ENCODE measurements around the gene MYO5C.

Gene MYO5C

DNA sequence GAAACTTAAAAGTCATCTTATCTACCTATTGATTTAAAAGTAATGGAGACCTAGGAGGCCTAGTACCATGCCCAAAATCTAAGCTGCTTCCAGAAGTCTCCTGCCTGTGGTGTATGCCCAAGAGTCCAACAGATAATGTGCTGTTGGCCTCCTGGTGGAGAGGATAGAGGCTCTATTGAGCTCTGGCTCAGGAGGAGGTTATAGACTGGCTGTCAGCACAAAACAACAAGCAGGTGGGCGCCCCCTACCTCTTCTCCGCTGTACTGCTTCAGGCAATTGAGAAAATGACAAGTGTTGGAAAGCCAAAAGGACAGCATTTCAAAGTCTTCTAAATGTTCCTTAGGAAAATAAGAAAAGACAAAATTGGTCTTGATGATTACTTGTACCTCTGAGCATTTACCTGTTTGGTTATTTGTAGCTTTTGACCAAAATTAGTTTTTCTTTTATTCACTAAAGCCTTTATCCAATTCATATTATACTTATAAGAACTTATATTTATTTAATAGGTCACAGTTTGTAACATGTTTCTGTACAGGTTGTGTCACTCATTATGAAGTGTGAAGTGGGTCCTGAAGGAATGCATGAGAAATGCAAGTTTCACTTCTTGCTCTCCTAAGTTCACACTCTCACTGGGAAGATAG, 87.2 kb downstream of the MYO5C start:
- peak; percentile 21 to 81 (median 57) for DNase-seq

DNA sequence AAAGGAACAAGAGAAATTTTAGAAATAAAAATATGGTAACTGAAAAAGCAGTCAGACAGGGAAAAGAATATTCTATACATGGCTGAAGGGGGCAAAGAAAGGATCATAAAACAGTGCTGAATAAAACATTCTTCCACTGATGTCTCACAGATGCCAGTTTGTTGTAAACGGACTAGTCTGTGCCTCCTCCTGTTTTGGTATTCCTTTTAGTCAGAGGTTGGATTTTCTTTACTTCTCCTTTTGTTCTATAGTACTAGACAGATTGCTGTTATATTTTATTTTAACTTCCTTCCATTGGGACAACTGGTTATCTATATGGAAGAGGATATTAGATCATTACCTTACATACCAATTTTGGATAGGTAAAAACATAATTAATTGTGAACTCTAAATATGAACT, 88.4 kb downstream of the MYO5C start:
- no peak for DNase-seq

DNA sequence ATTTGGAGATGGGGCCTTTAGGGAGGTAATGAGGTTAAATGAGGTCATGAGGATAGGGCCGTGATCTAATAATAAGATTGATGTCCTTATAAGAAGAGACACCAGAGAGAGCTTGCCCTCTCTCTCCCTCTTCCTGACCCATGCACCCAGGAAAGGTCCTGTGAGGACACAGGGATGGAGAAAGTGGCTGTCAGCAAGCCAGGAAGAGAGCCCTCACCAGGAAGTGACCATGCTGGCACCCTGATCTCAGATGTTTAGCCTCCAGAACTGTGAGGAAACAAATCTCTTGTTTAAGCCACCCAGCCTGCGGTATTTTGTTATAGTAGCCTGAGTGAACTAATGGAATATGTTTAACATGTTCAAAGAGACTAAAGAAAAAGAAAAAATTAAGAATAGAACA, 89.2 kb downstream of the MYO5C start:
- DNase-seq, result no peak

DNA sequence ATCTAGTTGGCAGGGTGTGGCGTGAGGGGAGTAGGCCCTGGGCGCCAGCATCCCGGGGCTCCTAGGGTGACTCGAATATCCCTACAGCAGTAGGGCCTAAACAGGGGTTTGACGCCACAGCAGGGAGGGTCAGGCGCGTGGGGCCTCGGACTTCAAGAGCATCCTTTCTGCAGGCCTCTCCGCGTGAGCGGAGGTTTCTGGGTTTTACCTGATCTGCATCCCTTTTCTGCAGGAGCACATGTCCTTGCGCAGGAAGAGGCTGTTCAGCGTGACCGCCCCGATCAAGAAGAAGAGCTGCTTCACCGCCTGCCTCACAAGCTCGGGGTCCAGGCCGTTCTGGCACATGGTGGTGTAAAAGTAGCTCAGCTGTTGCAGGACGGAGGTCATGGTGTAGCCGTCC, 90.9 kb downstream of the MYO5C start:
- DNase-seq, result no peak

DNA sequence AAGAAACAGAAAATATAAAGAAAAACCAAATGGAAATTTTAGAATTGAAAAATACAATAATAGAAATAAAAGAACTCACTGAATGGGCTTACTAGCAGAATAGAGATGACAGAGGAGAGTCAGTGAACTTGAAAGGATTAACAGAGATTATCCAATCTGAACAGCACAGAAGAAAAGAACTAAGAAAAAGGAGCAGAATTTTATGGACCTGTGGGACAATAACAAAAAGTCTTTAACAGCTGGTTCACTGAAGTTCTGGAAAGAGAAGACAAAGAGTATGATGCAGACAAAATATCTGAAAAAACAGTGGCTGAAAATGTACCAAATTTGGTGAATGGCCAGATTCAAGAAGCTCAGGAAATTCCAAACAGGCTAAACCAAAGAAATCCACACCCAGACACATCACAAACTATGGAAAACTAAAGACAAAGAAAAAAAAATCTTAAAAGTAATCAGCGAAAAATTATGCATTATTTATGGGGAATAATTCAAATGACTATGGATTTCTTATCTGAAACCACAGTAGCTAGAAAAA, 94.7 kb downstream of the MYO5C start:
- no peak for DNase-seq

DNA sequence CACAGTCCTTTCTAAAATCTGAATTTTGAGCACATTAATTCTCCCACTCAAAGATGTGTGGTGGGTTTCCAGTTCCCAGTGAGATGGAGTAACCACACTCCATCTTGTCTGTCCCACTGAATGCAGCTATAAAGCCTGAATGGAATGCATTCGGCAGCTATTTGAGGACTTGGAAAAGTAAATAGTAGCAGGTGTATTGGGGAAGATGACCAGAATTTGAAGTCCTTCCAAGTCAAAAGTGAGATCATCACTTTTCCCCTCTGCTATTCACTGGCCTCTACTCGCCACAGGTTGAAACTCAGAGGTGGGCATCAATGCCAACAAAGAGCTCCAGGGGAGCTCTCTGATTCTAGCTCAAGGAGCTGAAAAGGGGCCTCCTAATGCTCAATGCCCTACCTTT, 96.3 kb downstream of the MYO5C start:
- no peak for DNase-seq

DNA sequence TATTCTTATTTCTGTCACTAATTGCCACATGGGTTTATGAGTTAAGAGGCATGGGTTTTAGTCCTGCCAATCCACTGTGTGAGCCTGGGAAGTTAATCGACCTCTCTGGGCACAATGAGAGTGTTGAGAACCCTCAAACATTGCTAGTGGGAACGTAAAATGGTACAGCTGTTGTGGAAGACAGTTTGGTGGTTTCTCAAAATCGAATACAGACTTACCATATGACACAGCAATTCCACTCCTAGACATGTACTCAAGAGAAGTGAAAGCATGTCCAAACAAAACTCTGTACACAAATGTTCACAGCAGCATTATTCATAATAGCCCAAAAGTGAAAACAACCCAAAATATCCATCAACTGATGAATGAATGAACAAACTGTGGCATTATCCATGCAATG, 98.7 kb downstream of the MYO5C start:
- DNase-seq, result peak in 1 of 5 experiments; percentile 11

DNA sequence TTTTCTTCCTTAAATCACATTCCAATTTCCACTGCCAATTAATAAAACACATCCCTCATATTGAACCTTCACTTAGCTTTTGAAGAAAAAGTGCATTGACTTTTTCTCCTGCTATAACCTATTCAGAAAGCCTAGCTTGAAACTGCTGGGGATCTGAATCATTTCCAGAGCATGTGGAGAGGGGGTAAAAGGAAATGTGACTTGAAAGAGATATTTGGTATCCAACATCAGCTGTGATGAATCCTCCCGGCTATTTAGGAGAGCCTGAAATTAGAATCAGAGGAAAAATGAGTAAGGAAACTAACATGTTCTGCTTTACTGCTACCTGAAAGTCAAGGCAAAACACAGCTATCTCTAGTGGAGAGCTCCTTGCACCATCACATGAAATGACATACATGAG, 101.8 kb downstream of the MYO5C start:
- no peak for DNase-seq

DNA sequence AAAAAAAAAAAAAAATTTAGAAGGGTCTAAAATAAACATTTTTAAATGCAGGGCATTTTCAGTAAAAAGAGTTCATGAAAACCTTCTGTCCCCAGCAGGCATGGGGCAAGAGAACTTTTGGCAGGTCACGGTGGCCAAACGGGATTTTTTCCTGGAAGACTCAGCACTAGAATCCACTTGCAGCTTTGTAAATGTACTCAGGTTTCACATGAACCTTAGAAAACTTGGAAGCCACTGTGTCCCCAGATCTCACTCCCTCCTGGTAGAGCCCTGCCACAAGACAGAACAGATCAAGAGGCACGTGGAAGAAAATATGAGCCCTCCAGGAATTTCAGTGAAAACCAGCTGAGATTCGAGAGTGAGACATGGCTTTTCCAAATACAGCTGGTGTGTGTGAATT, 102.3 kb downstream of the MYO5C start:
- no peak for DNase-seq

DNA sequence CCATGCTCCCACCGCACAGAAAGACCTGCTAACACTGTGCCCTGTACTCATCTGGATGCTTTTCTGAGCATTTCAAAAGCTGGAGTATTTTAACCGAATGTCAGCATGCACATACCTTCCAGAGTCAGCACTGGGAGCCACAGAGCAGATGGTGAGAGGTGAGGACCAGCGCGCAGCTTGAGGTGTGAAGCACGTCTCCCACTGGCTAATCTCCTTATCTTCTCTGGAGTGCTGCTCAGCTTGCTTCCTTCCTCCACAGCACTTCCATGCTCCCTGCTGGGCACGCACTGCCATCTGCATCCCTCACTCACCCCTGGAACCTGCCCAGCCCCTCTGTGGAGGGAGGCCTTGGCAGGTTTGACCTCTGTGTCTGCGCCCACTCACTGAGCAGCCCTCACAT, 104.4 kb downstream of the MYO5C start, which contains the start of gene GNB5:
GNB5 (minus strand) TSS at position 186 of the 400 bp plus-strand sequence. CDS start 6,716 bp downstream, outside the sequence.
- no peak for DNase-seq

DNA sequence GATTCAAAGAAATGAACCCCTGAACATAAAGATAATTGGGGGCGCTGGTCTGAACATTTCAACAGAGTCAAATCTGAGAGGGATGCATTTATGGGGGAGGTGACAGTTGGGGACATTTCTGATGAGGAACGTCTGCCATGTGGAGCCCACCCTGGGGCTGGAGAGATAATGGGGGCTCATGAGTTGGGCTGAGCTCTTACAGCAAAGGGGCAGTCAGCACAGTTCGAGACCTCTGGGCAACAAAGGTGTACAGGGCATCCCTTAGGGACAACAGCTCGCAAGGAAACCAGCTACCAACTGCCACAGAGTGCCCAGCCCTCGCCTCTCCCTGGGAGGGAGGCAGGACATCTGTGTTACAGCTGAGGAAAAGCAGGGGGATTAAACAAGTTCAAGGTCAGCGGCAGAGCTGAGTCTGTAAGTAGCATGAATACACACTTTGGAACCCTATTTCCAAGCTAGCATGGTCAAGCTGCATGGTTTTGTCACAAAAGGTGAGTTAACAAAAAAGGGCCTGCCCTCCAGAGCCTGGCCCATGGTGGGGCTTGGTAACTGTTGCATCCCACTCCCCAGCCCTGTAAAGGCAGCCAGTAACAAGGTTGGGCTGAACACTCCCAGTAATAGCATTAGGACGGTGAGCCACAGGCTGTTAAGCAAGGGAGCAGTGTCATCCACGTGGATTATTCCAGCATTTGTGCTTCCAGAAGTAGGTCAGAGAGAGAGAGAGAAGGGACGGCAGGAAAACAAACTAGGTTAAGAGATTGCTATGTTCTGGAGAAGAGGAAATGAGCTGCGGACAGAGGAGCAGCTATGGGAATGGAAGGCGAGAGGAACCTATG, 108.7 kb downstream of the MYO5C start:
- no peak for DNase-seq

DNA sequence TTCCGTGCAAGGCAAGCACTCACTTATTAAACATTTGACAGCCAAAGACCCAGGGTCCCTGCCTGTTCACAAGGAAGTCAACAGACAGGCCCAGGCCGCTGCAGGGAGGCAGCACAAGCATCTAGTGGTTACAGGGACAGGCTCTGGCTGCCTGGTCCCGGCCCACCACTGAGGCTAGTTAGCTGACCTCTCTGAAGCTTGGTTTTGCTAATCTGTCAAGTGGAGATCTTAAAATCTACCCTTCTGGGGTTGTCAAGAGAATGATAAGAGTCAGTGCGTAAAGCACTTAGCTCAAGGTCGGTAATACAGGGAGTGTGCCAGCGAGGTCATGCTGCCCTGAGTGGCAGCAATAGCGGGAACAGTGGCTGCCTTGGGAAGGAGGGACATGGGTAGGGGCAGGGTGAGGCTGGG, 110.4 kb downstream of the MYO5C start:
- no peak for DNase-seq

DNA sequence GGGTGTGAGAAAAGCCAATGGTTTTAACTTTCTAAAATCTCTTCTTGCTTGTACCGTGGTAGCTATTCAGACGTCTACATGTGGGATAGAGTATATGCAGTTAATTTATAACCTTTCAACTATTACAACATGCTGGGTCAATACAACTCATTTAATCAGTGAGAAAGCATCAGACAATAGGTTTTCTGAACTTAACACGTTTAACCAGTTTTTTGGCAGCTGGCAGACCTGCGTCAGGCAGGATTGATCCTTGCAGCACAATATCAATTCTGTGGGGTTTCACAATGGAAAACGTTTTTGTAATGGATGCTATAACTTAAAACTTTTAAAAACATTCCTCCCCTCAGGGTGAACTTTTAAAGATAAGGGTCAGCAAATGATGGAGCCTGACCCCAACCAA, 110.9 kb downstream of the MYO5C start:
- no peak for DNase-seq

DNA sequence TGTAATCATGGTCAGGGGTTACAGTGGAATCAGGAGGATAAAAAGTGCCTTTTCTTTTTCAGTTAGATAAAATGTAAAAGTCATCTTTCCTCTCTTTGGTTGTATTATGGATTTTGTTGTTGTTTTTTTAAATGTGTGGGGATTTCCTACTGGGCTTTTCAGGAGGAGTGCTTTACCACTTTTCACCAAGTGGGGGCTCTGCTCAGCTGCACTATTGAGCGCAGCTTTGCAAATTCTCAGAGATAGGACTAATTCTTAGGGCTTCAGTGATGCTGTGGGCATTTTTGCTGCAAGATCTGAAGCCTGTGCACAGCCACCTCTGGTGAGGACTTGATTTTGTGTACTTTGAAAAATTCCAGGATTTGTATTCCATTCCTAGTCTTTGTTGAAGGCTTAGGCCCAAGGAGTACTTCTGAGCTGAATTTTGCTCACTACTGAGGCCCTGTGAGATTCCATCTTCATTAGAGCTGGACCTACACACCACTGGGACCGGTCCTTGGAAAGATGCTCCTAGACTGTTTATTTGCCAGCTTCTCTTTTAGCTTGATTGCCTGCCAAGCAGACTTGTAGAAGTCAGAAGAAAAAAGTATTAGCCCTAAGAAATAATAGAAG, 111.9 kb downstream of the MYO5C start:
- DNase-seq, result peak in 1 of 5 experiments; percentile 31

DNA sequence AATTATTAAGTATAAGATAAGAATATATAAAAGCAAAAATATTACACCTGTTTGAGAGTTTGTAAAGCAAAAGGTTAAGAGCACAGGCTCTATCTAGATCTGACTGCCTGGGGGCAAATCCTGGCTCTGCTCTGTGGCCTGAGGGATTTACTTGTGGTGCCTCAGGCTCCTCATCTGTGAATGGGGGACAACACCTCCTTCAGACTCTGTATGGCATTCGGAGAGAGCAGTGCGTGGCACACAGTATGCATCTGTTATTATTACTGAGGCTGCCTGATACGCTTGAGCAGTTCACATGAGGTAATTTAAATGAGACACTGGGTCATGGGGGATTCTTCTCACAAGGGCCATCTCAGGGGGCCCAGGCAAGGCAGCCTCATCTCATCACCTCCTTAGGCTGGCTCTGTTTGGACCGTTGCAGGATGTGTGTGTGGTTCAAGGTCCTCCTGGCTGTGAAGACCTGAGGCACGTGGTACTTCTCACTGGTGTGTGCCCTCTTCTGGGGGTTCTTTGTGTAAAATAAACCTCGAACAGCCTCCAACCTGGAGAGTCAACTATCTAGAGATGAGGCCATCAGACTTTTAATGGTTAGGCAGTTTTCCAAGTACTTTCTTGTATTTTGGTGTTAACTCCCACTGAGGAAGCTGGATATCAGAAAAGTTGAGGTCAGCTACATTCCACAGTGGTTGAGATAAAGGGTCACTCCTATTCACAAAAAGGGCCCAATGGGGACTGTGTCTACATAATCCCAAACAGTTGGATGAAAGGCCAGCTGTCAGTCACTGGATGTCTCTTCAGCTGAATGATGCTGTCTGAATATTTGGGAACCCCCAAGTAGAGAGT, 113.4 kb downstream of the MYO5C start:
- DNase-seq, result peak in 1 of 5 experiments; percentile 26

DNA sequence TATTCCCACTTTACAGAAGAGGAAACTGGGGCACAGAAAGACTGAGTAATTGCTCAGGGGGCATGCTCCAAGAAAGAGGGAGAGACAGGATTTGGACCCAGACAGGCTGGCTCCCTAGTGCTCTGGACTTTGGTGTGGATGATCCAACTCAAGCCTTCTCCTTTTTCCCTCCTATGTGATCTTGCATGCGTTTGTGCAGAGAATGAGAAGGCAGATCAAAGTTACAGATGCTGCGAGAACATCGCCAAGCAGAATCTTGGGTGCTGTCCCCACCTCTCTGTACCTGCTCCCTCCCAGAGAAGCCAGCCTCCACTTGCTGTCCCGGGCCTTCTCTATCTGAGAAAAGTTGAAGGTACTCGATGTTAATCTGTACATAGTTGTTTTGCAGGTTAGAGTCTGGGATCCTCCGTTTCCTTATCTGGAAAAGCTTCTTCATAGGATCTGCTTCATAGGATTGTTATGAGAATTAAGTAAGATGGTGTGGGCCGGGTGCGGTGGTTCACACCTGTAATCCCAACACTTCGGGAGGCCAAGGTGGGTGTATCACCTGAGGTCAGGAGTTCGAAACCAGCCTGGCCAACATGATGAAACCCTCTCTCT, 114.7 kb downstream of the MYO5C start:
- DNase-seq, result no peak

DNA sequence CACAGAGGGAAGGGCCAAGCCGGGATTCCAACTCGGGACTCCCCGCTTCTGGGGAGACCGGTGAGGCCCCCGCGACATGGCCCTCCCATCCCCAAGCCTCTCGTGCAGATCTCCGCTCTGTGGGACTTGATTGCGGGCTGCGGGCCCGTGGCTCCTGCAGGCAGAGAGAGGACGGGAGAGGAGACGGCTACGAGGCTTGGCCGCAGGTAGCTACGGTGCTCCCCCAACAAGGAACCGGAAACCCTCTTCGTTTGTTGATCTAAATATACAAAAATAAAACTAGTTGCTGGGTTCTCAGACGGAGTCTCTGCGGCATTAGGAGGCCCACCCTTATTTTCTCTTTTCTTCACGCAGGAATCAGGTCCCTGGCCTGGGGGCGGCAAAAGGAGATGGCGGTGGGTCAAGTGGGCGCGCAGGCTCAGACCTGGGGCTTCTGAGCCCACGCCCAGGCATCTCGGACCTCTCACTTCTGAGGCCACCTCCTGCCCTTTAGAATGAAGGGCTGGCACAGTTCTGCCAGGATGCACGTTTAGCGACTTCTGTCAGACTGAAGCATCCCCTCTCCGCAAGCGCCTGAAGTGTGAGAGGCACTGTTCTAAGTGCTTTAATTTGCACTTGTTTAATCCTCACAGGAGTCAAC, 115.3 kb downstream of the MYO5C start:
- peak in 4 of 5 experiments; percentile 18 to 79 (median 54) for DNase-seq

DNA sequence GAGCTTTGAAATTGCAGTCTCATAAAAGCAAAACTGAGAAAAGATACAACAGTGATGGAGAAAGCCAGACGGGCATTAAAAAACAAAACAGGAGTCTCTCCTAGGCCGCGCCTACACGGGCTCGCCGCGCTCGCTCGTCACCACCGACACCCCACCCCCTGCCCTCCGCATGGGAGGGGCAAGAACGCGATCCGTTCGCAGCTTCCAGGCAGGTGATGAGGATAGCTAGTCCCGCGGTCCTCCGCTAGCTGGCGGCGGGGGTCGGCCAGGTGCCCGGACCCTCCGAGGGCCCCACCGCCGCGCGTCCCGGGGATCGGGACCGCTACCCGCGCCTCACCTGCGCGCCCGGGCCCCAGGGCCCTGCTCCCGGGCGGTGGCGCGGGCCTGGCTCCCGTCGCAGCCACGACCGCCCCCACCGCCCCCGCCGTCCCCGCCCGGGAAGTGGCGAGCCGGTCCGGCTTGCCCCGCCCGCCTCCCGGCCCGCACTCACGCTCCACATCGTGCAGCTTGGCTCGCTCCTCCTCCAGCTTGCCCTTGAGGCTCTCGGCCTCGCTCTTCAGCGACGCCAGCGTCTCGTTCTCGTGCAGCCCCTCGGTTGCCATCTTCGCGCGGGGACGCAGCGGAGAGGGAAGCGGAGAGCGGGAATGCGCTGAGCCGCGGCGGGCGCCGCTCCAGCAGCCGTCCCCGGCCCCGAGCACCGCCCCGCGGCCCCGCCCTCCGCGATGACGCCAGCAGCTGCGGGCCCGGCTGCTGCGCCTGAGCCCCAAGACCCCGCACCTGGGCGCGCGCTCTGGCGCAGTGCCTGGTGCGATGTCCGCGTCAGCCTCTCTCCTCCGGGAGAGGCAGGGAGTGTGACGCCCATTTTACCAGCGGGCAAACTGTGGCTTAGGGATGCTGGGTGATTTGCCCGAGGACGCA, 116.1 kb downstream of the MYO5C start:
- peak; percentile 72 to 96 (median 84) for DNase-seq

DNA sequence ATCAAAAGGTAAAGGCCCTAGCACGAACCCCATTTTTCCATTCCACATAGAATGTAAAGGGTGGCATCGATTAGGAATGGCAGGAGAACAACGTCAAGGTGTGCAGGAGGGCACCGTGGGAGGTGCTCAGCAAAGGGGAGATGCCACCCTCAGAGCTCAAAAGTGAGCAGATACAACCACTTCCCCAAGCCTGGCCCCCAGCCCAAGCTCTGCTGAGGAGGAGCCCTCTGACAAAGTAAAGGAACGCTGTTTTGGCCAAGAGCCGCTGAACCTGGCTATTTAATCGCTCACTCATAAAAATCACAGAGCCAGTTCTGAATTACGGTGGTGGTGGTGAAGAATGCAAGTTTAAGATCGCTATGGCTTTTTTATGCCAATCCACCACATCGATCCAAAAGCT, 116.8 kb downstream of the MYO5C start:
- peak in 1 of 5 experiments; percentile 15 for DNase-seq

DNA sequence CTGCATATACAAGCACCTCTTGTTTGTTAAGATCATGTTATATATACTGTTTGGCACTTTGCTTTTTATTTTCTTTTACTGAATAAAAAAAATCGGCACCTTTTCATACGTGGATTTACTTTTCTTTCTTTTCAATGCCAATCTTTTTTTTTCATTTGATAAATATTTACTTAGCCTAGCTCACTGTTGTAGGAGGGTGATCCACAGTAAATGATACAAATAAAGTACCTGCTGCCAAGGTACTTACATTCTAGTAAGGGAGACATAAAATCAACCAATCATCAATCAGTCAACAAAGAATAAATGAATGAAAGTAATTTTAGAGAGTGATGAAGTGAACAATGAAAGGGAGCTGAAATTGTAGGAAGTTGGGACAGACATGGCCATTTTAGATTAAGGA, 122.7 kb downstream of the MYO5C start:
- DNase-seq, result no peak

Measured in T-helper 2 cell (primary cell).